ENCODE data around the gene EEFSEC. TPM values are rescaled to one million over a fixed set of nuclear protein-coding genes. Genes with fewer than 3 reads are reported as not detected.

Gene EEFSEC
- total and polyA plus RNA-seq, 2 experiments from 2014 or later: 4.9 to 18.7 TPM

DNA sequence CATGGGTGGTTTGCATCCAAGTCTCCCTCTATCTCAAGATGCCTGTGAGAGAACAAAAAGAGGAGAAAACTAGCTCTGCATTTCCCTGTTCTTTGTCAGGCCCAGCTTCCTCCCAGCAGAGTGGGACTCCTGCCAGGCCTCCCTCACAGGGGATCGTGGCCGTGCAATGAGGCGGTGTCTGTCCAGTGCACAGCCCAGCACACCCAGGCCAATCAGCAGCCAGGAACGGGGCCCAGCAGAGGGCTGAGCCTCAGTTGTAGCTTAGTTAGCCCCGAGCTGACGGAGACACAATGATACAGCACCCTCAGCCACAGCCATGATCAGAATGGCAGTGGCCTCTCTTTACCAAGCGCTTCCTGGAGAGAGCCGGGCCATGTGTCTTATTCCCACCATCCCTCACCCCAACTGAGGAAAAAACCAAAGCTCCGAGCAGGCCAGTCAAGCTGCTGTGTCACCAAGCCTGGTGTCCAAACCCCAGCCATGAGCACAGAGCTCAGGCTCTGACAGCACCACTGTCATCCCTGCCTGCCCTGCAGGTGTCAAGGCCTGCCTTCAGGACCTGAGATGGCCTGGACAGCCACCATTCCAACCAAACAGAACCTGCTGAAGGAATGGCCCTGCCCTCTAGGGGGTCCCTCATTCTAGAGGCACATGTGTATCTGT, 242.3 kb downstream of the EEFSEC start:
- Histone ChIP-seq H2AFZ (no peak overlapping the region), H3K9me3 (ENCODE audit: low read depth) (no peaks in the 10 kb centered on the region), H3K27me3 (replicated peaks; ENCODE audit: insufficient read depth) (no peaks in the 10 kb centered on the region), H3K27ac (no peak overlapping the region), H3K9ac (no peak overlapping the region), H3K36me3 (ENCODE audit: low read depth) (no peaks in the 10 kb centered on the region), H3F3A (ENCODE audit: insufficient read depth) (no peaks in the 10 kb centered on the region), H4K20me1 (ENCODE audit: insufficient read depth) (no peaks in the 10 kb centered on the region), H3K4me1 (ENCODE audit: insufficient read depth) (no peaks in the 10 kb centered on the region), H3K4me2 (ENCODE audit: unreplicated experiment) (no peak overlapping the region), H3K79me2 (ENCODE audit: insufficient read depth) (no peaks in the 10 kb centered on the region), H3K4me3 (no peak overlapping the region), H3K9me2 (ENCODE audit: insufficient read depth) (no peaks in the 10 kb centered on the region)
- DNase-seq: peak; percentile 23
- TF ChIP-seq EZH2phosphoT487 (IDR thresholded peaks at IDR 0.05; ENCODE audit: insufficient read depth, low read depth): no peak
- 75 to 78% methylated on average over 9 of the region's 9 CpGs for WGBS, 2 experiments (ENCODE audit: low coverage in 1 of 2, low lambda C conversion rate in 2 of 2, missing lambda C conversion rate in 2 of 2)
- in situ Hi-C loops (cut with MboI): no loop called here

DNA sequence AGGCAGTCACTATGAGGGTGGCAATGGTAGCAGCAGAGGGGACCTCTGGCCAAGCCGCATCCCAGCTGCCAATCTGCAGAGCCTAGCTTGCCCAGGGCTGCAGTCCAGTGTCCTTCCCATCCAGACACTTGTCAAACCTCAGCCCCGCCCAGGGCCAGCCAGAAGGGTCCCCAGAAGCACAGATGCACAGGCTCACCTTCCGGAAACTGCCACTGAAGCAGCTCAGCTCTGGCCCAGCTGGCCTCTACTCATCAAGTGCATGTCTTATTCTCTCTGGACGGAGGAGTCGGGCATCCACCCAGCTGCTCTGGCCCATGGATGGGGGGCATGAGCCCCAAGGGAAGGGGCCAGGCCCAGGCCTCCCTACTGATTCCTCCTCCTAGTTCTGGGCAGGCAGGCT, 244.2 kb downstream of the EEFSEC start:
- H2AFZ ChIP-seq: no peak overlapping the region
- TF ChIP-seq EZH2phosphoT487 (IDR thresholded peaks at IDR 0.05; ENCODE audit: insufficient read depth, low read depth): no peak
- TF ChIP-seq EZH2 (IDR thresholded peaks at IDR 0.05; ENCODE audit: insufficient read depth, poor library complexity, severe bottlenecking): no peak
- no peak overlapping the region for H3K9ac ChIP-seq
- no peaks in the 10 kb centered on the region for H3K9me2 ChIP-seq (ENCODE audit: insufficient read depth)
- no peaks in the 10 kb centered on the region for H3K36me3 ChIP-seq (ENCODE audit: low read depth)
- H3K27me3 ChIP-seq (replicated peaks; ENCODE audit: insufficient read depth): no peaks in the 10 kb centered on the region
- no peaks in the 10 kb centered on the region for H3F3A ChIP-seq (ENCODE audit: insufficient read depth)
- H3K4me2 ChIP-seq (ENCODE audit: unreplicated experiment): no peak overlapping the region
- no peak overlapping the region for H3K4me3 ChIP-seq
- no peaks in the 10 kb centered on the region for H4K20me1 ChIP-seq (ENCODE audit: insufficient read depth)
- in situ Hi-C loops (cut with MboI): no loop called here
- H3K4me1 ChIP-seq (ENCODE audit: insufficient read depth): no peaks in the 10 kb centered on the region
- H3K27ac ChIP-seq: no peak overlapping the region
- WGBS, 2 experiments (ENCODE audit: low coverage in 1 of 2, low lambda C conversion rate in 2 of 2, missing lambda C conversion rate in 2 of 2): 91 to 92% methylated on average over 5 of the region's 5 CpGs
- no peaks in the 10 kb centered on the region for H3K79me2 ChIP-seq (ENCODE audit: insufficient read depth)
- H3K9me3 ChIP-seq (ENCODE audit: low read depth): no peaks in the 10 kb centered on the region
- DNase-seq: no peak

DNA sequence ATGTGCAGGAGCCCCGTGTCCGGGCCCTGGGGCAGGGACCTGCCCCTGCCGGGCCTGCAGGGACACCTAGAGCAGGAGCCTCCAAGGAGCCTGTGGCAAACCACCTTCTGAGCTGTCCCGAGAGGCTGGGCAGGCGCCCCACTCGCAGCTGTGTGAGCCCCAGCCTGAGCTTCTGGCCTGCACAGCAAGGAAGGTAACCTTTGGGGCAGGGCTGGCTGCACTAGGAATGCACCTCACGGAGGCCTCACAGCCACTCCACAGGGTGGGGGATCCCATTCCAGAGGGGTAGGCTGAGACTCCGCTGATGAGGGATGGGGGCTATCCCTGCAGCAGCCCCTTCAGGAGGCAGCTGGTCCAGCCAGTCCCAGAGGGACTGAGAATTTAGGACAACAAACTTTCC, 245.3 kb downstream of the EEFSEC start:
- DNase-seq: no peak
- no peak overlapping the region for H3K27ac ChIP-seq
- no peaks in the 10 kb centered on the region for H3K36me3 ChIP-seq (ENCODE audit: low read depth)
- H3K4me3 ChIP-seq: no peak overlapping the region
- no peaks in the 10 kb centered on the region for H4K20me1 ChIP-seq (ENCODE audit: insufficient read depth)
- no peak overlapping the region for H2AFZ ChIP-seq
- no peaks in the 10 kb centered on the region for H3F3A ChIP-seq (ENCODE audit: insufficient read depth)
- WGBS, 2 experiments (ENCODE audit: low coverage in 1 of 2, low lambda C conversion rate in 2 of 2, missing lambda C conversion rate in 2 of 2): 88 to 94% methylated on average over 8 of the region's 8 CpGs
- no peaks in the 10 kb centered on the region for H3K4me1 ChIP-seq (ENCODE audit: insufficient read depth)
- in situ Hi-C loops (cut with MboI): no loop called here
- no peaks in the 10 kb centered on the region for H3K9me2 ChIP-seq (ENCODE audit: insufficient read depth)
- no peak overlapping the region for H3K9ac ChIP-seq
- H3K27me3 ChIP-seq (replicated peaks; ENCODE audit: insufficient read depth): no peaks in the 10 kb centered on the region
- H3K9me3 ChIP-seq (ENCODE audit: low read depth): no peaks in the 10 kb centered on the region
- H3K79me2 ChIP-seq (ENCODE audit: insufficient read depth): no peaks in the 10 kb centered on the region
- TF ChIP-seq EZH2 (IDR thresholded peaks at IDR 0.05; ENCODE audit: insufficient read depth, poor library complexity, severe bottlenecking) (no peak), EZH2phosphoT487 (IDR thresholded peaks at IDR 0.05; ENCODE audit: insufficient read depth, low read depth) (no peak)
- H3K4me2 ChIP-seq (ENCODE audit: unreplicated experiment): no peak overlapping the region

DNA sequence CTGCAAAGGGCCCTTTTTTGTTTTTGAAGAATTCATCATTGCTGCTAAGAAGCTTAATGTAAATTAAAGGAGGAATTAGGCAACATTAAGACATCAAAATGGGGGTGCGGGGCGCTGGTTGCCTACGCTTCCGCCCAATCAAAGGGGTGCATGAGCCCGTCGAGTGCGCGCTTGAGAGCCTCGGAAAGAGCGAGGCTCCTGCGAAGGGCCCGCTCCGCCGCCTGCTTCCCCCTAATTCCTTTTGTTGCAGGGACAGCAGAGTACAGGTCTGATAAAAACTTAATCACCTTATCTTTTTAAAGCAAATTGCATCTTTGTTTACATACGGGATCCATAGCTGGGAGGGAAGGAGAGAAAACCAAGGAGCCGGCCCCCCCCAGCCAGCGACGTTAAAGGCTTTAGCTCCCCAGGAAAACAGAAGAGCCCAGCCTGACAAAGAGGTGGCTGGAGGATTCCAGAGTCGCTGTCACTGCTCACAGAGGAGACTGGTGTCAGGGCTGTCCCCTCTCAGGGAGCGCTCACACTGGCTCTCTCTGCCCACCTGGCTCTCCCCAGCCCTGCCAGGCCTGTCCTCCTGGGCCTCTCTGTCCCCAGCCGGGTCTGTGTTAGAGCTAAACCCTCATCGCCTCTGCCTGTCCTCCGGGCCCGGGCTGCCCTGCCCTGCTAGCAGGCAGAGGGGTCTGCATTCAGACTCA, 246.1 kb downstream of the EEFSEC start:
- Histone ChIP-seq H3K36me3 (ENCODE audit: low read depth) (no peaks in the 10 kb centered on the region), H3K9me3 (ENCODE audit: low read depth) (no peaks in the 10 kb centered on the region), H2AFZ (no peak overlapping the region), H3K9me2 (ENCODE audit: insufficient read depth) (no peaks in the 10 kb centered on the region), H3K27ac (no peak overlapping the region), H3K79me2 (ENCODE audit: insufficient read depth) (no peaks in the 10 kb centered on the region), H4K20me1 (ENCODE audit: insufficient read depth) (no peaks in the 10 kb centered on the region), H3K9ac (no peak overlapping the region), H3K4me2 (ENCODE audit: unreplicated experiment) (no peak overlapping the region), H3K4me1 (ENCODE audit: insufficient read depth) (no peaks in the 10 kb centered on the region), H3K4me3 (no peak overlapping the region), H3K27me3 (replicated peaks; ENCODE audit: insufficient read depth) (no peaks in the 10 kb centered on the region), H3F3A (ENCODE audit: insufficient read depth) (no peaks in the 10 kb centered on the region)
- WGBS, 2 experiments (ENCODE audit: low coverage in 1 of 2, low lambda C conversion rate in 2 of 2, missing lambda C conversion rate in 2 of 2): 96% methylated on average over 24 of the region's 24 CpGs
- in situ Hi-C loops (cut with MboI): no loop called here
- no peak for TF ChIP-seq EZH2 (IDR thresholded peaks at IDR 0.05; ENCODE audit: insufficient read depth, poor library complexity, severe bottlenecking)
- no peak for DNase-seq

Measured in GM23248 (cell line).